ENCODE data around the gene NDE1. TPM values are rescaled to one million over a fixed set of nuclear protein-coding genes. Genes with fewer than 3 reads are reported as not detected.
A peak's percentile ranks its signal among the peaks of the same experiment; 100 is the strongest.

The NDE1 gene
- total and polyA plus RNA-seq, 2 of the 4 experiments (the other 2 are of a cell fraction), result 22.7 to 29.2 TPM

DNA sequence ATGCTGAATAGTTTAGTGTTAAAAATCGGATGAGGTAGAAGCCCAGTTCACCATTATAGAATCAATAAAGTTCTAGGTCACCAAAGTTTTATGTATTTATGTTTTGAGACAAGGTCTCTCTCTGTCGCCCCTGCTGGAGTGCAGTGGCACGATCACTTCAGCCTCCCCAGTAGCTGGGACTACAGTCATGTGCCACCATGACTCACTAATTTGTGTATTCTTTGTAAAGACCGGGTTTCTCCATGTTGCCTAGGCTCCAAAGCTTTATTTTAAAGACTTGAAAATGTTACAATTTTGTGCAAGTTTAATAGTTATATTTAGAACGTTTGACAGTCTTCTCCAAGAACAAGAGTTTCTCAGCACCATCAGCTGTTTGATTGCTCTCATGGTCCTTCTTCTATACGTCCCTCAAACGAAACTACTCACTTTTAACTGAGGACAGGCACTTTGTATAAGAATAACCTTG, 32.1 kb downstream of the NDE1 start:
- dilution Hi-C loops (cut with HindIII; ENCODE audit: low sequenced_read_pairs, unreplicated experiment) (no loop called here), in situ Hi-C loops (cut with MboI; ENCODE audit: low sequenced_read_pairs) (no loop called here), intact Hi-C loops (cut with micrococcal nuclease) (no loop called here)
- H4K5ac ChIP-seq (ENCODE audit: low read depth, low read length), result peak overlapping the region; percentile 61; the same call in 1 of the 2 replicates
- no peak overlapping the region; the same call in 1 of the 2 replicates for H3K27ac ChIP-seq (ENCODE audit: insufficient read depth, low read length)
- H4K20me1 ChIP-seq (ENCODE audit: insufficient read depth, low read length), result no peaks in the 10 kb centered on the region
- no peak overlapping the region for H2AK5ac ChIP-seq (ENCODE audit: low read depth, low read length)
- H3K18ac ChIP-seq (ENCODE audit: low read depth, low read length), result 0 out of 2 replicates have a peak overlapping the region, but pooled peaks have one; percentile 54
- H2BK15ac ChIP-seq (ENCODE audit: low read depth, low read length), result no peak overlapping the region
- POLR2A ChIA-PET (ENCODE audit: unreplicated experiment), result no interaction called here
- peaks cover 13 to 53% of the 10 kb centered on the region in 2 experiments for H3K79me1 ChIP-seq (ENCODE audit: low read depth in 1 of 2, low read length in 2 of 2)
- no peak overlapping the region for H3K23ac ChIP-seq (ENCODE audit: low read depth, low read length)
- no peak overlapping the region for H3K4ac ChIP-seq (ENCODE audit: low read depth, low read length)
- H3K4me3 ChIP-seq (ENCODE audit: insufficient read depth, low read depth, low read length), result no peak overlapping the region
- peak overlapping the region; percentile 15; the same call in 1 of the 2 replicates for H3K14ac ChIP-seq (replicated peaks; ENCODE audit: low read depth, low read length)
- no peak overlapping the region for H4K91ac ChIP-seq (ENCODE audit: insufficient read depth, low read depth, low read length)
- H2BK20ac ChIP-seq (ENCODE audit: low read depth, low read length), result no peak overlapping the region; the same call in 1 of the 2 replicates
- WGBS, 2 experiments (ENCODE audit: extremely low coverage in 2 of 2, insufficient read length in 1 of 2), result 0% methylated on average over 1 of the region's 7 CpGs; no CpG with 5 or more reads in 1 of the 2 experiments
- DNase-seq (peak; percentile 84), ATAC-seq (ENCODE audit: low read depth) (peak; percentile 99)
- CTCF ChIA-PET, result interaction anchor here (0.6 to 2.7 kb wide), 9 partner anchors 8 to 686 kb away, joined by 3 to 14 read pairs (median 3); no protein-coding TSS in a partner anchor
- H3K4me2 ChIP-seq (ENCODE audit: low read depth, low read length), result peak overlapping the region; percentile 78; the same call in 1 of the 2 replicates
- no peak overlapping the region; the same call in 1 of the 2 replicates for H3K56ac ChIP-seq (ENCODE audit: extremely low read depth, insufficient read depth, low read length)
- no peak overlapping the region for H2AFZ ChIP-seq (replicated peaks; ENCODE audit: low read length, poor library complexity)
- no peaks in the 10 kb centered on the region for H3K9me3 ChIP-seq (ENCODE audit: control insufficient read depth, insufficient read depth, low read length)
- TF ChIP-seq MXI1 (IDR thresholded peaks at IDR 0.05; ENCODE audit: borderline replicate concordance, low read depth, low read length) (0 out of 2 replicates have a peak, but pooled peaks have one; percentile 24), RFX5 (IDR thresholded peaks at IDR 0.05; ENCODE audit: low read depth, low read length) (no peak), MAFK (IDR thresholded peaks at IDR 0.05; ENCODE audit: low read depth, low read length) (no peak), FOS (IDR thresholded peaks at IDR 0.05; ENCODE audit: low read depth, low read length) (peak; percentile 59; the same call in 1 of the 2 replicates), BHLHE40 (IDR thresholded peaks at IDR 0.05; ENCODE audit: low read depth, low read length) (peak; percentile 92), POLR2A (IDR thresholded peaks at IDR 0.05; ENCODE audit: low read depth, low read length) (no peak), NFE2L2 (IDR thresholded peaks at IDR 0.05; ENCODE audit: low read depth, low read length) (no peak), RAD21 (IDR thresholded peaks at IDR 0.05; ENCODE audit: low read length) (peak; percentile 44), RCOR1 (IDR thresholded peaks at IDR 0.05; ENCODE audit: insufficient replicate concordance, low read length) (no peak), MAZ (IDR thresholded peaks at IDR 0.05; ENCODE audit: borderline replicate concordance, low read depth, low read length) (no peak), SMC3 (IDR thresholded peaks at IDR 0.05; ENCODE audit: low read depth, low read length) (peak; percentile 35; the same call in 1 of the 2 replicates), ELK1 (IDR thresholded peaks at IDR 0.05; ENCODE audit: borderline replicate concordance, low read depth, low read length) (no peak)
- TF ChIP-seq, protein P1, sequence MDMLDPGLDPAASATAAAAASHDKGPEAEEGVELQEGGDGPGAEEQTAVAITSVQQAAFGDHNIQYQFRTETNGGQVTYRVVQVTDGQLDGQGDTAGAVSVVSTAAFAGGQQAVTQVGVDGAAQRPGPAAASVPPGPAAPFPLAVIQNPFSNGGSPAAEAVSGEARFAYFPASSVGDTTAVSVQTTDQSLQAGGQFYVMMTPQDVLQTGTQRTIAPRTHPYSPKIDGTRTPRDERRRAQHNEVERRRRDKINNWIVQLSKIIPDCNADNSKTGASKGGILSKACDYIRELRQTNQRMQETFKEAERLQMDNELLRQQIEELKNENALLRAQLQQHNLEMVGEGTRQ (IDR thresholded peaks at IDR 0.05; ENCODE audit: low read depth, low read length), result peak; percentile 79
- TF ChIP-seq, protein P2, sequence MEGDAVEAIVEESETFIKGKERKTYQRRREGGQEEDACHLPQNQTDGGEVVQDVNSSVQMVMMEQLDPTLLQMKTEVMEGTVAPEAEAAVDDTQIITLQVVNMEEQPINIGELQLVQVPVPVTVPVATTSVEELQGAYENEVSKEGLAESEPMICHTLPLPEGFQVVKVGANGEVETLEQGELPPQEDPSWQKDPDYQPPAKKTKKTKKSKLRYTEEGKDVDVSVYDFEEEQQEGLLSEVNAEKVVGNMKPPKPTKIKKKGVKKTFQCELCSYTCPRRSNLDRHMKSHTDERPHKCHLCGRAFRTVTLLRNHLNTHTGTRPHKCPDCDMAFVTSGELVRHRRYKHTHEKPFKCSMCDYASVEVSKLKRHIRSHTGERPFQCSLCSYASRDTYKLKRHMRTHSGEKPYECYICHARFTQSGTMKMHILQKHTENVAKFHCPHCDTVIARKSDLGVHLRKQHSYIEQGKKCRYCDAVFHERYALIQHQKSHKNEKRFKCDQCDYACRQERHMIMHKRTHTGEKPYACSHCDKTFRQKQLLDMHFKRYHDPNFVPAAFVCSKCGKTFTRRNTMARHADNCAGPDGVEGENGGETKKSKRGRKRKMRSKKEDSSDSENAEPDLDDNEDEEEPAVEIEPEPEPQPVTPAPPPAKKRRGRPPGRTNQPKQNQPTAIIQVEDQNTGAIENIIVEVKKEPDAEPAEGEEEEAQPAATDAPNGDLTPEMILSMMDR (conservative IDR thresholded peaks at IDR 0.05; ENCODE audit: low read depth, low read length), result peak; percentile 62
- no TSS peak for BruUV-seq (replicated peaks)
- H3K9ac ChIP-seq (ENCODE audit: low read depth, low read length), result no peak overlapping the region
- H2BK5ac ChIP-seq (ENCODE audit: low read depth, low read length, poor library complexity, severe bottlenecking), result peak overlapping the region; percentile 75
- H4K8ac ChIP-seq (ENCODE audit: low read depth in 2 of 2, low read length in 2 of 2), result peak overlapping the region in 1 of 2 experiments; percentile 66; a peak in 2 of 4 replicates
- peaks cover 2% of the 10 kb centered on the region; the same call in 1 of the 2 replicates for H3K4me1 ChIP-seq (ENCODE audit: control insufficient read depth, insufficient read depth, low read length)
- H3K9me1 ChIP-seq (ENCODE audit: insufficient read depth, low read length), result no peaks in the 10 kb centered on the region; the same call in 1 of the 2 replicates
- H2BK120ac ChIP-seq (ENCODE audit: low read depth, low read length), result peak overlapping the region; percentile 31; the same call in 1 of the 2 replicates
- peaks cover 23% of the 10 kb centered on the region for H3K36me3 ChIP-seq (ENCODE audit: control insufficient read depth, insufficient read depth, low read length)
- H2AK9ac ChIP-seq (replicated peaks; ENCODE audit: low read depth, low read length, poor library complexity), result no peak overlapping the region
- H3K27me3 ChIP-seq (ENCODE audit: control insufficient read depth, insufficient read depth, low read length), result no peaks in the 10 kb centered on the region

Data from IMR-90 (cell line).